GM12875 (cell line): ENCODE results near the gene PLA2G5.
A peak's percentile ranks its signal among the peaks of the same experiment; 100 is the strongest.

Experiments used
- H3K4me3 ChIP-seq: one replicate; pipeline ENCODE4 v1.5.1; 2011; ENCODE audit warnings: low read depth, low read length, control low read depth
- CTCF ChIP-seq: IDR thresholded peaks from 2 replicates; pipeline ENCODE4 v1.5.1; 2011; ENCODE audit warnings: low read depth, mild to moderate bottlenecking, control low read depth, inconsistent platforms, low read length, moderate library complexity, borderline replicate concordance; ENCODE audit not compliant: insufficient read depth

Gene PLA2G5

DNA sequence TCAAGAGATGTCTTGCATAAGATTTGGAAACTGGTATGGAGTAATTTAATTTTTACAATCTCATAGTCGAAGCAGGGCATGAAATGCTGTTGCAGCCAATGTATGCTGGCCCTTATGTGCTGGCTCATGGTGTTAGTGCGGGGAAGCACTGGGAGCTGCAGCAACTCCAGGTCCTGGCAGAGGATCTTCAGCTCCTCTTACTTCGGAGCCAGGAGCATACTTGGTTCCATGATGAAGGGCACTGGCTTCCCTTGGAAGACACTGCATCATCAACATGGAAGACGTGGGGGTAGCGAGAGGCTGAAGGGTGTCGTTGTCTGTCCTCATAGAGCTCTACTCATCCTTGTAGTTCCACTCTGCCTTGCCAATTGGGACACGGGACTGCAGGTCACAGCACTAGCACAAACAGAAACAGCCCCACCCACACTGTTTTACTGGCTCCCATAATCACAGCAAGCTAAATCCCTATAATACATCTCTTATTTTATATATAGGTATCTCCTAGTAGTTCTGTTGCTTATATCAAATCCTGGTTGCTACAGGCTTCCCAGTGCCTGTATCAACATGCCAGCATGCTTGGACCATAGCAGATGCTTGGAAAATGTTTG, 26.9 kb downstream of the PLA2G5 start:
- TF ChIP-seq CTCF = no peak

GRCh38 chr1:20099533-20099932, 29.5 kb downstream of the PLA2G5 start:
- H3K4me3 ChIP-seq = no peak overlapping the region
- TF ChIP-seq CTCF = no peak

More for the DNA sequence above, 26.9 kb downstream of the PLA2G5 start:
- no peak overlapping the region for H3K4me3 ChIP-seq

DNA sequence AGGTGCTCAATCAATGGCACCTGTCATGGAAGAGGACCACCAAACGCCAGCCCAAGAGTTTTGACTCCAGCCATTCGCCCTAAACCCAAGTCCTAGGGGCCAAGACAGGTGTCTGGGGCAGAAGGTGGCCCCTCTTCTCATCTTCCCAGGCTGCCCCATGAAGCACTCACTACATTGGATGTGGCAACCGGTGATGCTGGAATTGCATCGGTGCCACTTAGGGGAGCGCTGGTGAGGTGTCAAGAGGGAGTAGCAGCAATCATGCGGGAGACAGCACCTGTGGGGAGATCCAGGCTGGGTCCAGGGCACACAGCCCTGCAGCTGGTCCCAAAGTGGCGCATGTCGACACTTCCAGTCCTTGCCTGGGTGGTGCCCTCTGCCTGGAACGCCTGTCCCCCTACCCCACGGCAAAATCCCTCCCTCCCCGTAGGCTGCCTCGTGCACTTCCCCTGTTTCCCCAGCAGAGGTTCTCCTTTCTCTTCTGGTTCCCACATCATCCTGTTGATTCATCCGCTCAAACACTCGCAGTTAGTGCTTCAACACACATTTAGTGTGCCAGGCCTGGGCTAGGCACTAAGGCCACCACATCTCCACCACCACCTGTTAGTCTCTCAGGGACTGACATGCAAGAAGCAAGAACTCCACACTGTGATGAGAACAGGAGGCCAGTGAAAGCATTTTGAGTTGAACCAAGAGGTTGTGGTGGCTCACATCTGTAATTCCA, 30.8 kb downstream of the PLA2G5 start:
- TF ChIP-seq CTCF = peak; percentile 87
- H3K4me3 ChIP-seq = no peak overlapping the region

- TF ChIP-seq CTCF = no peak
- H3K4me3 ChIP-seq = no peak overlapping the region
These were observed 32.9 kb downstream of the PLA2G5 start for GRCh38 chr1:20102875-20103274.

GRCh38 chr1:20105856-20106255, 35.9 kb downstream of the PLA2G5 start:
- no peak for TF ChIP-seq CTCF
- H3K4me3 ChIP-seq = no peak overlapping the region

DNA sequence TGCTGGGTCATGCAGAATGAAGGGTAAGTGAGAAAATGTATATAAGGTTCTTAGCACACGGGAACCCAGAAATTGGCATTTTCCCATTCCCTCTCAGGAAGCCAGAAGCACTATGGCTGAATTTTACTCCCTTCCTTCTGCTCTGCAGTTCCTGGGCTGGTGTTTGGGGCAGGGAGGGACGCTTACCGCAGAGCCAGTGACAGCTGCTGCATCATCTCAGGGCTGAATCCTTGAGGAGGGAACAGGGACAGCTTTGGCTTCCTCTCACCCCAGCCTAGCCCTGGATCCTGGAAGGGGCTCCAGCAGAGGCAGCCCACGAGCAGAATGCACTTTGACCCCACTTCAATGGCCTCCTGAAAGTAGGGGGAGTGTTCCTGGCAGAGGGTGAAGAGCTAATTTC, 37.4 kb downstream of the PLA2G5 start:
- no peak for TF ChIP-seq CTCF

DNA sequence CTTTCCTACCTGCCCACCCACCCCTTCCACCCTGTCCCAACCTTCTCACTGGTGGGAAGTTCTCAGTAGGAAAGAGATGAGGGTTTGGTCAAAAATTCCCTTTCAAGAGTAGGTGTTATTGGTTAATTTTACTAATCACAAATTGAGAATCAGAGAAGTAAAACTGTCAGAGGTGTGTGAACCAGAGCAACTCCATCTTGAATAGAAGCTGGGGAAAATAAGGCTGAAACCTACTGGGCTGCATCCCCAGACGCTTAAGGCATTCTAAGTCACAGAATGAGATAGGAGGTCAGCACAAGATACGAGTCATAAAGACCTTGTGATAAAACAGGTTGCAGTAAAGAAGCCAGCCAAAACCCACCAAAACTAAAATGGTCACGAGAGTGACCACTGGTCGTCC, 37.8 kb downstream of the PLA2G5 start:
- no peak overlapping the region for H3K4me3 ChIP-seq

More for the DNA sequence above, 37.4 kb downstream of the PLA2G5 start:
- no peak overlapping the region for H3K4me3 ChIP-seq

More for the DNA sequence above, 37.8 kb downstream of the PLA2G5 start:
- no peak for TF ChIP-seq CTCF
